Measurements from ENCODE around the gene CROCC2.

CROCC2 gene

GRCh38 chr2:240947607-240948006 lies 41.5 kb downstream of the CROCC2 start:
- H3K27ac ChIP-seq (replicated peaks): no peak overlapping the region
- no peak for DNase-seq (ENCODE audit: low read depth in 1 of 2, low spot score in 1 of 2)
- H3K27me3 ChIP-seq (ENCODE audit: insufficient read depth, poor library complexity, severe bottlenecking): no peaks in the 10 kb centered on the region
- no peak for TF ChIP-seq GABPA (IDR thresholded peaks at IDR 0.05; ENCODE audit: low read depth)
- H3K4me3 ChIP-seq (replicated peaks; ENCODE audit: insufficient read depth, low read length): no peak overlapping the region

DNA sequence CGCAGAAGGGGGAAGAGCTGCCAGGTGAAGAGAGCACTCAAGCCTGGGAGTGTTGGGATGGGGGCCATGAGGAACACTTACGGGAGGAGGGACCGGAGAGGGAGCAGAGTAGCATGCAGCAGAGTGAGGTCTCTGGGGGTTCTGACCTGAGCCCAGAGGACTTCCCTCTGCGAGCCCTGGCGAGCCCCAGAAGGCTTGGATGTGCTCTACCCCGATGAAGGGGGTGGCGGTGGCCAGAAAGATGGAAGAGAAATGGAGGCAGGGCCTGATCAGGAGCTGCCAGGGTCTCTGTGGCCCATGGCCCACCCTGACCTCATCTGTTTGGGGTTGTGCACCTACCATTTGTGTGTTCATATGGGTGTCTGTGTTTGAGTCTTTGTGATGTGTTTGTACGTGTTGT lies 42.0 kb downstream of the CROCC2 start:
- no peak for DNase-seq (ENCODE audit: low read depth in 1 of 2, low spot score in 1 of 2)
- TF ChIP-seq CTCF (IDR thresholded peaks at IDR 0.05; ENCODE audit: insufficient read depth, low read length) (no peak), GABPA (IDR thresholded peaks at IDR 0.05; ENCODE audit: low read depth) (no peak), POLR2AphosphoS5 (IDR thresholded peaks at IDR 0.05; ENCODE audit: low read depth) (no peak), SPI1 (IDR thresholded peaks at IDR 0.05; ENCODE audit: borderline replicate concordance, low read depth) (no peak)
- TF ChIP-seq, protein P1, sequence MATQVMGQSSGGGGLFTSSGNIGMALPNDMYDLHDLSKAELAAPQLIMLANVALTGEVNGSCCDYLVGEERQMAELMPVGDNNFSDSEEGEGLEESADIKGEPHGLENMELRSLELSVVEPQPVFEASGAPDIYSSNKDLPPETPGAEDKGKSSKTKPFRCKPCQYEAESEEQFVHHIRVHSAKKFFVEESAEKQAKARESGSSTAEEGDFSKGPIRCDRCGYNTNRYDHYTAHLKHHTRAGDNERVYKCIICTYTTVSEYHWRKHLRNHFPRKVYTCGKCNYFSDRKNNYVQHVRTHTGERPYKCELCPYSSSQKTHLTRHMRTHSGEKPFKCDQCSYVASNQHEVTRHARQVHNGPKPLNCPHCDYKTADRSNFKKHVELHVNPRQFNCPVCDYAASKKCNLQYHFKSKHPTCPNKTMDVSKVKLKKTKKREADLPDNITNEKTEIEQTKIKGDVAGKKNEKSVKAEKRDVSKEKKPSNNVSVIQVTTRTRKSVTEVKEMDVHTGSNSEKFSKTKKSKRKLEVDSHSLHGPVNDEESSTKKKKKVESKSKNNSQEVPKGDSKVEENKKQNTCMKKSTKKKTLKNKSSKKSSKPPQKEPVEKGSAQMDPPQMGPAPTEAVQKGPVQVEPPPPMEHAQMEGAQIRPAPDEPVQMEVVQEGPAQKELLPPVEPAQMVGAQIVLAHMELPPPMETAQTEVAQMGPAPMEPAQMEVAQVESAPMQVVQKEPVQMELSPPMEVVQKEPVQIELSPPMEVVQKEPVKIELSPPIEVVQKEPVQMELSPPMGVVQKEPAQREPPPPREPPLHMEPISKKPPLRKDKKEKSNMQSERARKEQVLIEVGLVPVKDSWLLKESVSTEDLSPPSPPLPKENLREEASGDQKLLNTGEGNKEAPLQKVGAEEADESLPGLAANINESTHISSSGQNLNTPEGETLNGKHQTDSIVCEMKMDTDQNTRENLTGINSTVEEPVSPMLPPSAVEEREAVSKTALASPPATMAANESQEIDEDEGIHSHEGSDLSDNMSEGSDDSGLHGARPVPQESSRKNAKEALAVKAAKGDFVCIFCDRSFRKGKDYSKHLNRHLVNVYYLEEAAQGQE (IDR thresholded peaks at IDR 0.05; ENCODE audit: insufficient replicate concordance, low read depth): no peak
- Histone ChIP-seq H3K27ac (replicated peaks) (no peak overlapping the region), H3K27me3 (ENCODE audit: insufficient read depth, poor library complexity, severe bottlenecking) (no peaks in the 10 kb centered on the region), H3K4me3 (replicated peaks; ENCODE audit: insufficient read depth, low read length) (no peak overlapping the region)

- TF ChIP-seq GABPA (IDR thresholded peaks at IDR 0.05; ENCODE audit: low read depth): no peak
- no peak for TF ChIP-seq CTCF (IDR thresholded peaks at IDR 0.05; ENCODE audit: insufficient read depth, low read length)
- Histone ChIP-seq H3K27ac (replicated peaks) (no peak overlapping the region), H3K27me3 (ENCODE audit: insufficient read depth, poor library complexity, severe bottlenecking) (no peaks in the 10 kb centered on the region), H3K4me3 (replicated peaks; ENCODE audit: insufficient read depth, low read length) (no peak overlapping the region)
- DNase-seq (ENCODE audit: low read depth in 1 of 2, low spot score in 1 of 2): no peak
Measured at GRCh38 chr2:240948905-240949790, 43.0 kb downstream of the CROCC2 start.

- H3K4me3 ChIP-seq (replicated peaks; ENCODE audit: insufficient read depth, low read length): no peak overlapping the region
- no peaks in the 10 kb centered on the region for H3K27me3 ChIP-seq (ENCODE audit: insufficient read depth, poor library complexity, severe bottlenecking)
- TF ChIP-seq CTCF (IDR thresholded peaks at IDR 0.05; ENCODE audit: insufficient read depth, low read length) (no peak), POLR2AphosphoS5 (IDR thresholded peaks at IDR 0.05; ENCODE audit: low read depth) (no peak), GABPA (IDR thresholded peaks at IDR 0.05; ENCODE audit: low read depth) (no peak), SPI1 (IDR thresholded peaks at IDR 0.05; ENCODE audit: borderline replicate concordance, low read depth) (no peak)
- TF ChIP-seq, protein P1 (IDR thresholded peaks at IDR 0.05; ENCODE audit: insufficient replicate concordance, low read depth): no peak
- no peak for DNase-seq (ENCODE audit: low read depth in 1 of 2, low spot score in 1 of 2)
- no peak overlapping the region for H3K27ac ChIP-seq (replicated peaks)
Measured at GRCh38 chr2:240949791-240950705, 43.9 kb downstream of the CROCC2 start.

Measured in HL-60 (cell line).